ENCODE data around the gene DUSP22.

Gene DUSP22

GRCh38 chr6:395432-396125, 103.3 kb downstream of the DUSP22 start:
- DNase-seq (ENCODE audit: low read depth in 2 of 2) = no peak

- no peak for DNase-seq (ENCODE audit: low read depth in 2 of 2)
Observed at GRCh38 chr6:396126-396520, 103.8 kb downstream of the DUSP22 start.

GRCh38 chr6:397056-397455, 104.8 kb downstream of the DUSP22 start:
- no peak for DNase-seq (ENCODE audit: low read depth in 2 of 2)

GRCh38 chr6:397604-398003, 105.3 kb downstream of the DUSP22 start:
- no peak for DNase-seq (ENCODE audit: low read depth in 2 of 2)

- no peak for DNase-seq (ENCODE audit: low read depth in 2 of 2)
Observed at GRCh38 chr6:398065-398464, 105.8 kb downstream of the DUSP22 start.

GRCh38 chr6:398558-399078, 106.3 kb downstream of the DUSP22 start:
- DNase-seq (ENCODE audit: low read depth in 2 of 2) = no peak

- no peak for DNase-seq (ENCODE audit: low read depth in 2 of 2)
Observed at GRCh38 chr6:399785-400534, 107.7 kb downstream of the DUSP22 start.

GRCh38 chr6:400815-401214, 108.5 kb downstream of the DUSP22 start:
- no peak for DNase-seq (ENCODE audit: low read depth in 2 of 2)

Measured in activated CD8-positive, alpha-beta memory T cell treated with anti-CD3 and anti-CD28 coated beads for 4 hours (primary cell).